Left lung (tissue), 14 donors: ENCODE measurements around the gene ESPL1. TPM values are rescaled to one million over a fixed set of nuclear protein-coding genes. Genes with fewer than 3 reads are reported as not detected.

Experiments used
- ATAC-seq: fragments of 200-7000 bp; cut with Tn5 transposase; one replicate; pipeline ENCODE4 v1.9.1; 2020; ENCODE audit warnings: moderate library complexity
- DNase-seq, 4 donors: peaks; one replicate each; pipeline ENCODE4 v3.0.0-alpha.2; 2013 to 2020
- H3K27ac ChIP-seq, 2 donors: fragments of 200-600 bp; sonication (generic) in 1 of 2; one replicate each; pipeline versions ENCODE4 v1.5.0 to v1.8.0; 2020 to 2021
- H3K27me3 ChIP-seq, 2 donors: fragments of 200-600 bp; sonication (generic) in 1 of 2; one replicate each; pipeline versions ENCODE4 v1.5.0 to v1.8.0; 2020 to 2021
- H3K36me3 ChIP-seq, 2 donors: fragments of 200-600 bp; sonication (generic) in 1 of 2; one replicate each; pipeline versions ENCODE4 v1.5.0 to v1.8.0; 2020 to 2021
- H3K4me1 ChIP-seq, 2 donors: fragments of 200-600 bp; one replicate each; pipeline ENCODE4 v1.8.0; 2021
- H3K4me3 ChIP-seq, 2 donors: fragments of 200-600 bp; sonication (generic) in 1 of 2; one replicate each; pipeline versions ENCODE4 v1.5.0 to v1.8.0; 2020 to 2021; ENCODE audit warnings: mild to moderate bottlenecking in 1 of 2
- H3K9me3 ChIP-seq, 2 donors: fragments of 200-600 bp; sonication (generic) in 1 of 2; one replicate each; pipeline versions ENCODE4 v1.5.0 to v1.8.0; 2020 to 2021
- intact Hi-C, 2 donors: fragments of 100-400 bp; cut with DNase I; formaldehyde crosslinking; loops; one replicate each; pipeline versions ENCODE4 v1.11.2 to v1.14.2; 2022
- long read RNA-seq, 12 donors: library from polyadenylated mRNA in 2 of 12; unstranded in 2 of 12; transcript quantifications; one replicate each; pipeline ENCODE4 v2.0.0 and lab custom pipeline, GENCODE V29; 2019 to 2026
- polyA plus RNA-seq, 6 donors: library from polyadenylated mRNA; unstranded; fragments of 120-200 nt; gene quantifications; one replicate each; pipeline ENCODE4 v1.2.1, GENCODE V29; 2013; ENCODE audit not compliant: insufficient read length in 6 of 6
- total RNA-seq, 2 donors: library from RNA; stranded (reverse); fragmentation: NEBNext Ultra II Directional; extraction: Animal tissue kit (Norgen Biotek cat#: 25700); gene quantifications; one replicate each; pipeline ENCODE4 v1.2.1, GENCODE V29; 2021
- TF ChIP-seq, protein P1 (sequence below), 2 donors: fragments of 200-600 bp; sonication (generic) in 1 of 2; IDR thresholded peaks; one replicate each; pipeline versions ENCODE4 v1.5.0 to v1.8.0; 2021; ENCODE audit warnings: antibody characterized with exemption in 2 of 2
- donor health status: DM: no; HTN: yes; CAD: no.
- donor health status: DM: no; HTN: no; CAD: no.

ESPL1 gene
- total RNA-seq = 1 to 10 TPM; 2.8 to 4.1 TPM
- 10 to 100 TPM in 5 of 6 donors, 1 to 10 TPM in 1; 8.6 to 21.7 (median 12.9) TPM for polyA plus RNA-seq
- long read RNA-seq, donor 1 = 0 reads
- long read RNA-seq, donor 2, partial matches to known transcripts = 0 of 1 reads
- long read RNA-seq, donor 2, other reads (novel, unspliced or antisense) = 0 of 1 reads
- long read RNA-seq, donor 3, partial matches to known transcripts = 0 of 1 reads
- long read RNA-seq, donor 3, other reads (novel, unspliced or antisense) = 0 of 1 reads
- long read RNA-seq, donor 4 = 0 reads
- long read RNA-seq, donor 5 = 0 reads
- long read RNA-seq, donor 6, partial matches to known transcripts = 0 of 1 reads
- long read RNA-seq, donor 6, other reads (novel, unspliced or antisense) = 0 of 1 reads
- long read RNA-seq, donor 7, partial matches to known transcripts = 0 of 1 reads
- long read RNA-seq, donor 7, other reads (novel, unspliced or antisense) = 0 of 1 reads
- long read RNA-seq, donor 8, partial matches to known transcripts = 0 of 1 reads
- long read RNA-seq, donor 8, other reads (novel, unspliced or antisense) = 0 of 1 reads
- long read RNA-seq, donor 9 = 0 reads
- long read RNA-seq, donor 10 = 0 reads
- long read RNA-seq, donor 11 = 0 reads
- long read RNA-seq, donor 12 = 0 reads

DNA sequence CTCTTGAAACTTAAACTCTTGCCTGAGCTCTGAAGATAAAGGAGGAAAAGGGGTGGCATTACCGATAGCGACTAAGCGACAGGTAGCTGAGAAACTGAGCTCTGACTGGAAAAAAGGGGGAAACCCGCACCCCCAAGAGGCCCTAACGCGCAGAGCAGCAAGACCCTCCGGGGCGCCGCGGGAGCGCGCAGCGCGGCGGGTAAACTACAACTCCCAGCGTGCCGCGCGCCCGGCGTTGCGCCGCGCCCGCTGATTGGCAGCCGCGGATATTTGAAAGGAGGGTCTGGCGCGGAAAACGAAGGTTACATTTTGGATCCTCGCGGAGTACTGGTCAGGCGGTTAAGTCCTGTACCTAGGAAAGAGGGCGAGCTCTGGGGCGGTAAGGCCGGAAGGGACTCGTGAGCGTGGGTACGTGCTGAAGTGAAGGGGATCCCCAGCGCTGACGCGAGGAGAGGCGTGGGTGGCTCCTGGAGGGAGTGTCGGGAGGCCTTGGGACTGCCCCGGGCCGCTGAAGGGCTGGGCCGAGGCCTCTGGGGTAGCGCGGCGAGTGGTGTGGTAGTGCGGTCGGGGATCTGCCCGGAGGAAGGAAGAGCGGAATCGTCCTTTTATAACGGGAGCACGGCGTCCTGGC lies at the start of gene ESPL1:
ESPL1 (plus strand) TSS at position 301 of the 631 bp plus-strand sequence. CDS start 468 bp downstream, outside the sequence.
- no peaks in the 10 kb centered on the region for H3K9me3 ChIP-seq
- TF ChIP-seq, protein P1, sequence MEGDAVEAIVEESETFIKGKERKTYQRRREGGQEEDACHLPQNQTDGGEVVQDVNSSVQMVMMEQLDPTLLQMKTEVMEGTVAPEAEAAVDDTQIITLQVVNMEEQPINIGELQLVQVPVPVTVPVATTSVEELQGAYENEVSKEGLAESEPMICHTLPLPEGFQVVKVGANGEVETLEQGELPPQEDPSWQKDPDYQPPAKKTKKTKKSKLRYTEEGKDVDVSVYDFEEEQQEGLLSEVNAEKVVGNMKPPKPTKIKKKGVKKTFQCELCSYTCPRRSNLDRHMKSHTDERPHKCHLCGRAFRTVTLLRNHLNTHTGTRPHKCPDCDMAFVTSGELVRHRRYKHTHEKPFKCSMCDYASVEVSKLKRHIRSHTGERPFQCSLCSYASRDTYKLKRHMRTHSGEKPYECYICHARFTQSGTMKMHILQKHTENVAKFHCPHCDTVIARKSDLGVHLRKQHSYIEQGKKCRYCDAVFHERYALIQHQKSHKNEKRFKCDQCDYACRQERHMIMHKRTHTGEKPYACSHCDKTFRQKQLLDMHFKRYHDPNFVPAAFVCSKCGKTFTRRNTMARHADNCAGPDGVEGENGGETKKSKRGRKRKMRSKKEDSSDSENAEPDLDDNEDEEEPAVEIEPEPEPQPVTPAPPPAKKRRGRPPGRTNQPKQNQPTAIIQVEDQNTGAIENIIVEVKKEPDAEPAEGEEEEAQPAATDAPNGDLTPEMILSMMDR (IDR thresholded peaks at IDR 0.05) = peak; percentile 17 to 35
- intact Hi-C loops = no loop called here
- peaks cover 9 to 29% of the 10 kb centered on the region in 2 donors for H3K4me1 ChIP-seq
- peak within 1 kb of the TSS; percentile 52 to 75 for H3K4me3 ChIP-seq
- H3K27ac ChIP-seq = peak within 1 kb of the TSS; percentile 33 to 74
- no peaks in the 10 kb centered on the region for H3K36me3 ChIP-seq
- peak; percentile 82 to 91 (median 88) for DNase-seq
- no peaks in the 10 kb centered on the region for H3K27me3 ChIP-seq
- ATAC-seq = peak; percentile 94

- TF ChIP-seq, protein P1 (IDR thresholded peaks at IDR 0.05) = no peak
- H3K4me1 ChIP-seq = peaks cover 40 to 92% of the 10 kb centered on the region in 2 donors
- intact Hi-C loops = no loop called here
- no peaks in the 10 kb centered on the region for H3K9me3 ChIP-seq
- H3K27me3 ChIP-seq = peaks cover 0 to 15% of the 10 kb centered on the region in 2 donors
- ATAC-seq (no peak), DNase-seq (peak in 1 of 4 donors; percentile 42)
- H3K4me3 ChIP-seq = peak overlapping the region; percentile 62 to 71
- peaks cover 0 to 9% of the 10 kb centered on the region in 2 donors for H3K36me3 ChIP-seq
- peak overlapping the region; percentile 97 to 99 for H3K27ac ChIP-seq
Observed at GRCh38 chr12:53218551-53219291, 49.4 kb upstream of the ESPL1 start.

- Histone ChIP-seq H3K9me3 (no peaks in the 10 kb centered on the region), H3K36me3 (peaks cover 0 to 2% of the 10 kb centered on the region in 2 donors), H3K4me3 (peak overlapping the region; percentile 62 to 71), H3K27me3 (peaks cover 0 to 15% of the 10 kb centered on the region in 2 donors), H3K4me1 (peaks cover 47 to 92% of the 10 kb centered on the region in 2 donors), H3K27ac (peak overlapping the region; percentile 97 to 99)
- ATAC-seq (no peak), DNase-seq (no peak)
- intact Hi-C loops = no loop called here
- TF ChIP-seq, protein P1 (IDR thresholded peaks at IDR 0.05) = no peak
Observed at GRCh38 chr12:53219292-53219955, 48.7 kb upstream of the ESPL1 start.

- H3K4me1 ChIP-seq = peaks cover 54 to 93% of the 10 kb centered on the region in 2 donors
- intact Hi-C loops = no loop called here
- TF ChIP-seq, protein P1 (IDR thresholded peaks at IDR 0.05) = no peak
- H3K36me3 ChIP-seq = no peaks in the 10 kb centered on the region
- peak overlapping the region; percentile 97 to 99 for H3K27ac ChIP-seq
- DNase-seq (peak in 3 of 4 donors; percentile 72 to 90 (median 85)), ATAC-seq (peak; percentile 26)
- H3K9me3 ChIP-seq = no peaks in the 10 kb centered on the region
- H3K4me3 ChIP-seq = peak overlapping the region; percentile 62 to 71
- H3K27me3 ChIP-seq = peaks cover 0 to 15% of the 10 kb centered on the region in 2 donors
Observed at GRCh38 chr12:53219956-53220693, 48.0 kb upstream of the ESPL1 start.
